HL-60 (cell line): ENCODE data around the gene REC114.

Source experiments
- DNase-seq, 2 experiments: peaks; one replicate each; pipeline ENCODE4 v3.0.0-alpha.2; 2010 to 2020; ENCODE audit warnings: low read depth in 1 of 2, low spot score in 1 of 2
- H3K27ac ChIP-seq: fragments of 250-450 bp; sonication (Bioruptor Pico); replicated peaks from 2 replicates; pipeline ENCODE4 v1.5.1; 2020; ENCODE audit warnings: mild to moderate bottlenecking, moderate library complexity
- H3K27me3 ChIP-seq: fragments of 250-450 bp; sonication (Bioruptor Pico); 2 replicates; pipeline ENCODE4 v1.5.1; 2021; ENCODE audit warnings: mild to moderate bottlenecking, moderate library complexity; ENCODE audit not compliant: insufficient read depth, poor library complexity, severe bottlenecking
- H3K4me3 ChIP-seq: replicated peaks from 2 replicates; pipeline ENCODE4 v1.5.1; 2011; ENCODE audit warnings: mild to moderate bottlenecking, control low read depth, low read length; ENCODE audit not compliant: insufficient read depth
- GABPA ChIP-seq: IDR thresholded peaks from 2 replicates; pipeline ENCODE4 v1.6.1; 2012; ENCODE audit warnings: low read depth
- POLR2AphosphoS5 ChIP-seq: IDR thresholded peaks from 2 replicates; pipeline ENCODE4 v1.6.1; 2012; ENCODE audit warnings: low read depth
- SPI1 ChIP-seq: IDR thresholded peaks from 2 replicates; pipeline ENCODE4 v1.6.1; 2012; ENCODE audit warnings: low read depth, mild to moderate bottlenecking, borderline replicate concordance
- TF ChIP-seq, protein P1 (sequence below): IDR thresholded peaks from 2 replicates; pipeline ENCODE4 v1.6.1; 2012; ENCODE audit warnings: low read depth; ENCODE audit not compliant: insufficient replicate concordance
- TF ChIP-seq, protein P2 (sequence below): IDR thresholded peaks from one replicate; pipeline ENCODE4 v1.5.1; 2011; ENCODE audit warnings: low read length, control low read depth, inconsistent platforms; ENCODE audit not compliant: insufficient read depth

The REC114 gene

GRCh38 chr15:73455876-73456275 is 12.9 kb downstream of the REC114 start:
- no peak overlapping the region for H3K4me3 ChIP-seq
- H3K27me3 ChIP-seq: peaks cover 5% of the 10 kb centered on the region
- no peak overlapping the region for H3K27ac ChIP-seq
- TF ChIP-seq POLR2AphosphoS5: no peak
- TF ChIP-seq, protein P1, sequence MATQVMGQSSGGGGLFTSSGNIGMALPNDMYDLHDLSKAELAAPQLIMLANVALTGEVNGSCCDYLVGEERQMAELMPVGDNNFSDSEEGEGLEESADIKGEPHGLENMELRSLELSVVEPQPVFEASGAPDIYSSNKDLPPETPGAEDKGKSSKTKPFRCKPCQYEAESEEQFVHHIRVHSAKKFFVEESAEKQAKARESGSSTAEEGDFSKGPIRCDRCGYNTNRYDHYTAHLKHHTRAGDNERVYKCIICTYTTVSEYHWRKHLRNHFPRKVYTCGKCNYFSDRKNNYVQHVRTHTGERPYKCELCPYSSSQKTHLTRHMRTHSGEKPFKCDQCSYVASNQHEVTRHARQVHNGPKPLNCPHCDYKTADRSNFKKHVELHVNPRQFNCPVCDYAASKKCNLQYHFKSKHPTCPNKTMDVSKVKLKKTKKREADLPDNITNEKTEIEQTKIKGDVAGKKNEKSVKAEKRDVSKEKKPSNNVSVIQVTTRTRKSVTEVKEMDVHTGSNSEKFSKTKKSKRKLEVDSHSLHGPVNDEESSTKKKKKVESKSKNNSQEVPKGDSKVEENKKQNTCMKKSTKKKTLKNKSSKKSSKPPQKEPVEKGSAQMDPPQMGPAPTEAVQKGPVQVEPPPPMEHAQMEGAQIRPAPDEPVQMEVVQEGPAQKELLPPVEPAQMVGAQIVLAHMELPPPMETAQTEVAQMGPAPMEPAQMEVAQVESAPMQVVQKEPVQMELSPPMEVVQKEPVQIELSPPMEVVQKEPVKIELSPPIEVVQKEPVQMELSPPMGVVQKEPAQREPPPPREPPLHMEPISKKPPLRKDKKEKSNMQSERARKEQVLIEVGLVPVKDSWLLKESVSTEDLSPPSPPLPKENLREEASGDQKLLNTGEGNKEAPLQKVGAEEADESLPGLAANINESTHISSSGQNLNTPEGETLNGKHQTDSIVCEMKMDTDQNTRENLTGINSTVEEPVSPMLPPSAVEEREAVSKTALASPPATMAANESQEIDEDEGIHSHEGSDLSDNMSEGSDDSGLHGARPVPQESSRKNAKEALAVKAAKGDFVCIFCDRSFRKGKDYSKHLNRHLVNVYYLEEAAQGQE: no peak
- no peak for TF ChIP-seq GABPA
- no peak for TF ChIP-seq SPI1
- TF ChIP-seq, protein P2, sequence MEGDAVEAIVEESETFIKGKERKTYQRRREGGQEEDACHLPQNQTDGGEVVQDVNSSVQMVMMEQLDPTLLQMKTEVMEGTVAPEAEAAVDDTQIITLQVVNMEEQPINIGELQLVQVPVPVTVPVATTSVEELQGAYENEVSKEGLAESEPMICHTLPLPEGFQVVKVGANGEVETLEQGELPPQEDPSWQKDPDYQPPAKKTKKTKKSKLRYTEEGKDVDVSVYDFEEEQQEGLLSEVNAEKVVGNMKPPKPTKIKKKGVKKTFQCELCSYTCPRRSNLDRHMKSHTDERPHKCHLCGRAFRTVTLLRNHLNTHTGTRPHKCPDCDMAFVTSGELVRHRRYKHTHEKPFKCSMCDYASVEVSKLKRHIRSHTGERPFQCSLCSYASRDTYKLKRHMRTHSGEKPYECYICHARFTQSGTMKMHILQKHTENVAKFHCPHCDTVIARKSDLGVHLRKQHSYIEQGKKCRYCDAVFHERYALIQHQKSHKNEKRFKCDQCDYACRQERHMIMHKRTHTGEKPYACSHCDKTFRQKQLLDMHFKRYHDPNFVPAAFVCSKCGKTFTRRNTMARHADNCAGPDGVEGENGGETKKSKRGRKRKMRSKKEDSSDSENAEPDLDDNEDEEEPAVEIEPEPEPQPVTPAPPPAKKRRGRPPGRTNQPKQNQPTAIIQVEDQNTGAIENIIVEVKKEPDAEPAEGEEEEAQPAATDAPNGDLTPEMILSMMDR: no peak
- DNase-seq: no peak

DNA sequence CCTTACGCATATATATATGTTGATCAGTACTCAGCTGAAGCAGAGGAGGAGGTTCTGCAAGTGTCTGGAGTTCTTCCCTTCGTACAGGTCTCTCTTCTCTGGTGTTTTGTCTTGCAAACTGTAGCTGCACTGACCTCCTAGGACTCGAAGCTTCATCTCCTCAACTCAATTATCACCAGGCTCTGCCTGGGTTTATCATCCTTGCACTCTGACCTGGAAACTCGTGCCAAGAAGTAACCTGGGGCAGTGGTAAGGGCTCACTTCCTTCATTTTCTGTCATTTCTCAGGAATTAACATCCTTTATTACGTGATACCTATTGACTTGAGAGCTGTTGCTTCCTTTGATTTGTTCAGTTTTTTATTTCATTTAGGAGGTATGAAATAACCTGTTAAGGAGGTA is 14.4 kb downstream of the REC114 start:
- no peak overlapping the region for H3K4me3 ChIP-seq
- H3K27ac ChIP-seq: no peak overlapping the region
- DNase-seq: no peak
- TF ChIP-seq POLR2AphosphoS5 (no peak), SPI1 (no peak), GABPA (no peak)
- TF ChIP-seq, protein P2: no peak
- TF ChIP-seq, protein P1: no peak
- peaks cover 2% of the 10 kb centered on the region for H3K27me3 ChIP-seq

DNA sequence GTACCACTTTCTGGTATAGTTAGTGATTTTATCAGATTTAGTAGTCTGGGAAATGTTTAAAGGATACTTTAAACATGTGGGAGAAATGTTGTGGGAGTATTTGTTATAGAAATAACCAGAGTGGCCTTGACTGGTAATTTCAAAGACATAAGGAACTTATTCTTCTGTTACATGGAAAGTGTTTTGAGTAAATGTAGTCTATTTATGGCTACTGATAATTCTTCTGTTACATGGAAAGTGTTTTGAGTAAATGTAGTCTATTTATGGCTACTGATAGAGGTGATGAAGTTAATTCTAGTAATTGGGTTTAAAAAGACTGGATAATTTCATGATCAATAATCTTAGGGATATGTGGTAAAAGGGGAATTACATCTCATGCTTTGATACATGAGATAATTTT is 17.7 kb downstream of the REC114 start:
- no peak for DNase-seq
- Histone ChIP-seq H3K4me3 (no peak overlapping the region), H3K27me3 (peaks cover 2% of the 10 kb centered on the region), H3K27ac (no peak overlapping the region)
- TF ChIP-seq GABPA (no peak), POLR2AphosphoS5 (no peak), SPI1 (no peak)
- TF ChIP-seq, protein P2: no peak
- TF ChIP-seq, protein P1: no peak
